ENCODE measurements around the gene GPS2. TPM values are rescaled to one million over a fixed set of nuclear protein-coding genes. Genes with fewer than 3 reads are reported as not detected.

GPS2 gene
- total and polyA plus RNA-seq, 8 donors = 48.2 to 102 (median 80.8) TPM

GRCh38 chr17:7324438-7324779 lies 9.2 kb upstream of the GPS2 start:
- no peak for ATAC-seq
- no peak overlapping the region for H3K4me3 ChIP-seq
- no peak overlapping the region for H3K27ac ChIP-seq
- H3K36me3 ChIP-seq = peaks cover 0 to 73% of the 10 kb centered on the region in 2 donors
- intact Hi-C loops (cut with DNase I) = no loop called here
- peak in 1 of 2 donors; percentile 15 for TF ChIP-seq CTCF (IDR thresholded peaks at IDR 0.05)
- no peak for DNase-seq
- no peaks in the 10 kb centered on the region for H3K27me3 ChIP-seq
- no peaks in the 10 kb centered on the region for H3K9me3 ChIP-seq
- peaks cover 0 to 14% of the 10 kb centered on the region in 2 donors for H3K4me1 ChIP-seq

- no peak overlapping the region for H3K4me3 ChIP-seq
- no peaks in the 10 kb centered on the region for H3K9me3 ChIP-seq
- intact Hi-C loops (cut with DNase I) = no loop called here
- H3K4me1 ChIP-seq = peaks cover 0 to 14% of the 10 kb centered on the region in 2 donors
- H3K27ac ChIP-seq = no peak overlapping the region
- DNase-seq (peak in 2 of 4 donors; percentile 55 to 91), ATAC-seq (peak; percentile 26)
- H3K36me3 ChIP-seq = peaks cover 0 to 79% of the 10 kb centered on the region in 2 donors
- TF ChIP-seq CTCF (IDR thresholded peaks at IDR 0.05) = peak; percentile 57 to 87
- no peaks in the 10 kb centered on the region for H3K27me3 ChIP-seq
These were observed 8.7 kb upstream of the GPS2 start for GRCh38 chr17:7323731-7324437.

GRCh38 chr17:7322520-7323194 lies 7.5 kb upstream of the GPS2 start:
- intact Hi-C loops (cut with DNase I) = no loop called here
- peaks cover 0 to 1% of the 10 kb centered on the region in 2 donors for H3K4me1 ChIP-seq
- H3K9me3 ChIP-seq = no peaks in the 10 kb centered on the region
- H3K27ac ChIP-seq = no peak overlapping the region
- no peaks in the 10 kb centered on the region for H3K27me3 ChIP-seq
- DNase-seq (no peak), ATAC-seq (no peak)
- no peak for TF ChIP-seq CTCF (IDR thresholded peaks at IDR 0.05)
- peaks cover 0 to 91% of the 10 kb centered on the region in 2 donors for H3K36me3 ChIP-seq
- no peak overlapping the region for H3K4me3 ChIP-seq

- H3K27ac ChIP-seq = no peak overlapping the region
- H3K4me1 ChIP-seq = no peaks in the 10 kb centered on the region
- H3K27me3 ChIP-seq = no peaks in the 10 kb centered on the region
- intact Hi-C loops (cut with DNase I) = no loop called here
- H3K9me3 ChIP-seq = no peaks in the 10 kb centered on the region
- ATAC-seq = no peak
- DNase-seq = no peak
- H3K36me3 ChIP-seq = peaks cover 0 to 97% of the 10 kb centered on the region in 2 donors
- TF ChIP-seq CTCF (IDR thresholded peaks at IDR 0.05) = no peak
- H3K4me3 ChIP-seq = no peak overlapping the region
These were observed 6.3 kb upstream of the GPS2 start for GRCh38 chr17:7321466-7321865.

GRCh38 chr17:7318121-7318860 lies 3.1 kb upstream of the GPS2 start:
- no peaks in the 10 kb centered on the region for H3K27me3 ChIP-seq
- H3K36me3 ChIP-seq = peaks cover 0 to 80% of the 10 kb centered on the region in 2 donors
- H3K4me1 ChIP-seq = peaks cover 14 to 25% of the 10 kb centered on the region in 2 donors
- no peak overlapping the region for H3K27ac ChIP-seq
- intact Hi-C loops (cut with DNase I) = no loop called here
- H3K9me3 ChIP-seq = no peaks in the 10 kb centered on the region
- DNase-seq = no peak
- no peak overlapping the region for H3K4me3 ChIP-seq
- no peak for ATAC-seq
- no peak for TF ChIP-seq CTCF (IDR thresholded peaks at IDR 0.05)
